Vagina (tissue), 2 donors: ENCODE measurements around the gene RBM15B. TPM values are rescaled to one million over a fixed set of nuclear protein-coding genes. Genes with fewer than 3 reads are reported as not detected.

Source experiments
- DNase-seq, 2 donors: peaks; one replicate each; pipeline ENCODE4 v3.0.0-alpha.2; 2017; ENCODE audit errors: extremely low spot score in 2 of 2
- H3K27ac ChIP-seq: fragments of 200-600 bp; sonication (generic); one replicate; pipeline ENCODE4 v1.5.1; 2019
- H3K27me3 ChIP-seq: fragments of 200-600 bp; sonication (generic); one replicate; pipeline ENCODE4 v1.5.1; 2019
- H3K36me3 ChIP-seq, 2 donors: fragments of 200-600 bp; sonication (generic); one replicate each; pipeline ENCODE4 v1.5.1; 2017 to 2019
- H3K4me1 ChIP-seq: fragments of 200-600 bp; sonication (generic); one replicate; pipeline ENCODE4 v1.5.1; 2019
- H3K4me3 ChIP-seq, 2 donors: fragments of 200-600 bp; sonication (generic); 1 replicate in 1 of 2; 2 replicates in 1 of 2; pipeline ENCODE4 v1.5.1; 2016 to 2019
- H3K9me3 ChIP-seq: fragments of 200-600 bp; sonication (generic); one replicate; pipeline ENCODE4 v1.5.1; 2019
- POLR2A ChIP-seq, 2 donors: fragments of 450-650 bp; IDR thresholded peaks; one replicate each; pipeline ENCODE4 v1.6.1; 2017; ENCODE audit warnings: antibody characterized with exemption in 2 of 2, mild to moderate bottlenecking in 2 of 2, moderate library complexity in 2 of 2
- POLR2AphosphoS5 ChIP-seq, 2 donors: sonication (generic); formaldehyde crosslinking; IDR thresholded peaks; one replicate each; pipeline ENCODE4 v1.9.0; 2017; ENCODE audit warnings: antibody characterized with exemption in 2 of 2, mild to moderate bottlenecking in 2 of 2, low read depth in 1 of 2; ENCODE audit not compliant: insufficient read depth in 1 of 2
- intact Hi-C: fragments of 100-400 bp; cut with DNase I; formaldehyde crosslinking; loops from one replicate; pipeline ENCODE4 v1.15.1; 2023
- total RNA-seq: library from RNA; depleted of rRNA; stranded (reverse); fragments of >200 nt; gene quantifications from one replicate; pipeline ENCODE4 v1.2.3, GENCODE V29; 2016
- TF ChIP-seq, protein P1 (sequence below), 3 experiments: fragments of 450-650 bp in 2 of 3; fragments of 200-600 bp in 1 of 3; sonication (generic) in 1 of 3; IDR thresholded peaks; one replicate each; pipeline ENCODE4 v1.5.1; 2017 to 2019; ENCODE audit warnings: antibody characterized with exemption in 3 of 3, mild to moderate bottlenecking in 2 of 3, moderate library complexity in 2 of 3

Gene RBM15B
- total RNA-seq, 1 donor from 2014 or later = 20.6 TPM

DNA sequence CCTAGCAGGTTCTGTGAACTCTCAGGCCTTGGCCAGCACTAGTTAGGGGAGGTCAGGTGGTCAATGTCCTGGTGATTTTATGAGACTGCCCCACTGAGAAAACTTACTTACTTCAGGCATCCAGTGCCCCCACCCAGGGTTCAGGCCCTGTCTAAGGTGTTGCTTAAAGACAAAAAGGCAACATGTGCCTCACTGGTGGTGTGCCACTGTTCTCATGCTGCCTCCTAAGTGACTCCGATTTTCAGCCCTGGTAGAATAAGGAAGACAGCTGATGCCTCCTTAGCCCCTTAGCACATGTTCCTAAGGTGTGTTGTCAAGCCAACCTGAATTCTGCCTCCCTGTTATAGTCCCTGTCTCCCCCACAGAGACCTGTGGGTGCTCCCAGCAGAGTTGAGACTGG lies 5.3 kb downstream of the RBM15B start:
- Histone ChIP-seq H3K9me3 (no peaks in the 10 kb centered on the region), H3K4me1 (peaks cover 54% of the 10 kb centered on the region), H3K27me3 (no peaks in the 10 kb centered on the region), H3K4me3 (no peak overlapping the region), H3K36me3 (peaks cover 0 to 58% of the 10 kb centered on the region in 2 donors), H3K27ac (no peak overlapping the region)
- TF ChIP-seq POLR2A (IDR thresholded peaks at IDR 0.05) = no peak
- TF ChIP-seq, protein P1, sequence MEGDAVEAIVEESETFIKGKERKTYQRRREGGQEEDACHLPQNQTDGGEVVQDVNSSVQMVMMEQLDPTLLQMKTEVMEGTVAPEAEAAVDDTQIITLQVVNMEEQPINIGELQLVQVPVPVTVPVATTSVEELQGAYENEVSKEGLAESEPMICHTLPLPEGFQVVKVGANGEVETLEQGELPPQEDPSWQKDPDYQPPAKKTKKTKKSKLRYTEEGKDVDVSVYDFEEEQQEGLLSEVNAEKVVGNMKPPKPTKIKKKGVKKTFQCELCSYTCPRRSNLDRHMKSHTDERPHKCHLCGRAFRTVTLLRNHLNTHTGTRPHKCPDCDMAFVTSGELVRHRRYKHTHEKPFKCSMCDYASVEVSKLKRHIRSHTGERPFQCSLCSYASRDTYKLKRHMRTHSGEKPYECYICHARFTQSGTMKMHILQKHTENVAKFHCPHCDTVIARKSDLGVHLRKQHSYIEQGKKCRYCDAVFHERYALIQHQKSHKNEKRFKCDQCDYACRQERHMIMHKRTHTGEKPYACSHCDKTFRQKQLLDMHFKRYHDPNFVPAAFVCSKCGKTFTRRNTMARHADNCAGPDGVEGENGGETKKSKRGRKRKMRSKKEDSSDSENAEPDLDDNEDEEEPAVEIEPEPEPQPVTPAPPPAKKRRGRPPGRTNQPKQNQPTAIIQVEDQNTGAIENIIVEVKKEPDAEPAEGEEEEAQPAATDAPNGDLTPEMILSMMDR (IDR thresholded peaks at IDR 0.05) = no peak
- TF ChIP-seq POLR2AphosphoS5 (IDR thresholded peaks at IDR 0.05; ENCODE audit: insufficient read depth in 1 of 2, low read depth in 1 of 2) = no peak
- peak; percentile 37 to 58 for DNase-seq
- intact Hi-C loops = loop anchor here (10.0 kb wide), 1 partner anchor 278 kb away; the partner anchor contains the start of gene TEX264

DNA sequence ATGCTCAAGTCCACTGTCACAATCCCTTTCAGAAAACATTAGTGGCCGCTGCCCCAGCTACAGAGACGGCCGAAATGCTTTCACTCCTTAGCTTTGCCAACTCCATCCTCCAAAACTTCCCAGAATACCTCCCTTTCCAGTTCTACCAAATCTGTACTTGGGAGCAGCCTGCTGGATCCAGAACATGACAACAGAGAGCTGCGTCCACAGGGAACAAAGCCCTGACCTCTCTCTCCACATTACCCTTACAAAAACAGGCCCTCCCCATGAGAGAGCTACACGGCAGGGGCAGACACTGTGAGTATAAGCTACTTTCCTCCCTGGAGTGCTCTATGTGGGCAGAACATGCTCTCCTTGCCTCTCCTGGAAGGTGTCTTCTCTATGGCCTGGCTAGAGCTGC lies 6.3 kb downstream of the RBM15B start:
- intact Hi-C loops = loop anchor here (10.0 kb wide), 1 partner anchor 277 kb away; the partner anchor contains the start of gene TEX264
- Histone ChIP-seq H3K9me3 (no peaks in the 10 kb centered on the region), H3K27me3 (no peaks in the 10 kb centered on the region), H3K4me1 (peaks cover 46% of the 10 kb centered on the region), H3K27ac (no peak overlapping the region), H3K4me3 (no peak overlapping the region), H3K36me3 (peaks cover 0 to 54% of the 10 kb centered on the region in 2 donors)
- no peak for TF ChIP-seq POLR2AphosphoS5 (IDR thresholded peaks at IDR 0.05; ENCODE audit: insufficient read depth in 1 of 2, low read depth in 1 of 2)
- TF ChIP-seq POLR2A (IDR thresholded peaks at IDR 0.05) = no peak
- TF ChIP-seq, protein P1 (IDR thresholded peaks at IDR 0.05) = no peak
- DNase-seq = peak; percentile 43 to 64

DNA sequence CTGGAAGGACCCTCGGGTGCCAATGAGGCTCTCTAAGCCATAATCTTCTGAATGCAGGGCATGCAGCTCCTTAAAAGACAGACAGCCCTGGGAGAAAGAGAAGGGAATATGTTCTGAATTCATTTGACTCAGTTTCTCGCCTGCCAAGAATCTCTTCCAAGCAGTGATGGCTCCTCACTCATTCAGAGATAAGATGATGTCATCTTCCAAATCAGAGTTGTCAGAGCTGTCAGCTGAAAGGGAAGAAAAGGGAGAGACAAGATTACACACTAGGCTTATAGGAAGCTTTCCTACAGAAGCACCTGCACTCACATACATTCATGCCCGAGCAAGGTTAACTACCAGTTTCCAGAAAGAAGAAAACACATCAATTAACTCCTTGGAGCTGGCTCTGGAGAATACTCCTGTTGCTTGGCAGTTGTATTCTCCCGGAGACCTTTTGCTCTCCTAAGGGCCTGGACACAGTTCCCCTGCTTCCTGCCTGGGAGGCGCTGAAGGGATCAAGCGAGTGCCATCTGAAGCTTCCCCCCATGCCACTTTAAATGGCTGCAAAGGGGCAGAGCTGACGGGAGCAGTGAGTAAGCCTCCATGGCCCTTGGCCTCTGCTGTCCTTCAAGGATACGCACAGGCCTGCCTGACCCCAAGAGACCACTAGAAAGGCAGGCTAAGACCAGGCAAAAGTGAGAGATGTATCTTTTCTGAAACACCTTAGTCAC lies 7.7 kb downstream of the RBM15B start:
- Histone ChIP-seq H3K9me3 (no peaks in the 10 kb centered on the region), H3K4me3 (no peak overlapping the region), H3K4me1 (peaks cover 33% of the 10 kb centered on the region), H3K27me3 (no peaks in the 10 kb centered on the region), H3K36me3 (peaks cover 0 to 40% of the 10 kb centered on the region in 2 donors), H3K27ac (no peak overlapping the region)
- TF ChIP-seq POLR2AphosphoS5 (IDR thresholded peaks at IDR 0.05; ENCODE audit: insufficient read depth in 1 of 2, low read depth in 1 of 2) (no peak), POLR2A (IDR thresholded peaks at IDR 0.05) (no peak)
- TF ChIP-seq, protein P1 (IDR thresholded peaks at IDR 0.05) = no peak
- DNase-seq = peak in 1 of 2 donors; percentile 31
- intact Hi-C loops = loop anchor here (10.0 kb wide), 1 partner anchor 276 kb away; the partner anchor contains the start of gene TEX264

DNA sequence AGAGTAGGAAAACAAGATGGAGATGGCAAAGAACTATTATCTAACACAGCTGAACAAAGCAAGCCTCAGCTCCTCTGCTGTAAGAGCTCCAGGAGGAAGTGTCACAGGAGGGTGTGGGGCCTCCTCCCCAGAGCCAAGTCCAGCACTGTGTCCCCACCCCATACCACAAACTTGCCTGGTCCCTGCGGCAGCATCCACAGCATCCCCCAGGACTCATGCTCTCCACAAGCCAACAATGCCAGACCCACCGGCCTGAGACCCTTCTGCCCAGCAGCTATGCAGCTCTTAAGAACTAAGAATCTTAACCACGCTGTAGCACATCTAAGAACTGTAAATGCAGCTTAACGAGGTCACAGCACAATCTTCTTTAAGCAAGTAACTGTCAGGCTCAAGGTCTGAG lies 9.1 kb downstream of the RBM15B start:
- no peak for DNase-seq
- H3K9me3 ChIP-seq = no peaks in the 10 kb centered on the region
- H3K4me3 ChIP-seq = no peak overlapping the region
- H3K27ac ChIP-seq = no peak overlapping the region
- TF ChIP-seq POLR2AphosphoS5 (IDR thresholded peaks at IDR 0.05; ENCODE audit: insufficient read depth in 1 of 2, low read depth in 1 of 2) (no peak), POLR2A (IDR thresholded peaks at IDR 0.05) (no peak)
- TF ChIP-seq, protein P1 (IDR thresholded peaks at IDR 0.05) = no peak
- H3K36me3 ChIP-seq = peaks cover 0 to 26% of the 10 kb centered on the region in 2 donors
- peaks cover 19% of the 10 kb centered on the region for H3K4me1 ChIP-seq
- H3K27me3 ChIP-seq = no peaks in the 10 kb centered on the region
- intact Hi-C loops = no loop called here

DNA sequence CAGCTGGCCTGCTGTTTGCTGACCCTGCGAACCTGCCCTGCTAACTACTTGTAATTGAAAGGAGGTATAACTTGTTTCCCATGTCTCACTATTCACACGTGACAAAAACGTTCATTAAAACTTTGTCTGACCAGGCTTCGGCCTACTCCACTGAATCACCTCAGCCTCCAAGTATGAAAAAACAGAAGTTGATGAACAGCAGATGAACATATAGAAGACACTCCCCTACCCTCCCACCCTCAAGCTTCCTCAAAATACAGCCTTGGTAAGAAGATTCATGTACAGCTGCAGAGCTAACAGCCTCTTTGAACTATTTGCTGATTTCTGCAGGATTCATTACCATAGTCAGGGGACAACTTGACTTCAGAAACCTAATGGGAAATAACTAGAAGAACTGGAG lies 10.7 kb downstream of the RBM15B start:
- intact Hi-C loops = no loop called here
- DNase-seq = no peak
- H3K4me1 ChIP-seq = peaks cover 3% of the 10 kb centered on the region
- no peak overlapping the region for H3K4me3 ChIP-seq
- peaks cover 0 to 15% of the 10 kb centered on the region in 2 donors for H3K36me3 ChIP-seq
- H3K27ac ChIP-seq = no peak overlapping the region
- no peaks in the 10 kb centered on the region for H3K9me3 ChIP-seq
- H3K27me3 ChIP-seq = no peaks in the 10 kb centered on the region
- TF ChIP-seq POLR2A (IDR thresholded peaks at IDR 0.05) = no peak
- TF ChIP-seq, protein P1 (IDR thresholded peaks at IDR 0.05) = no peak
- no peak for TF ChIP-seq POLR2AphosphoS5 (IDR thresholded peaks at IDR 0.05; ENCODE audit: insufficient read depth in 1 of 2, low read depth in 1 of 2)
